ENCODE results near the gene TMEM185A.
"Not testable (repeated sequence)": the region's sequence is repeated elsewhere in the genome, so short reads cannot be mapped to it uniquely, and the experiment has no call there.

The TMEM185A gene

DNA sequence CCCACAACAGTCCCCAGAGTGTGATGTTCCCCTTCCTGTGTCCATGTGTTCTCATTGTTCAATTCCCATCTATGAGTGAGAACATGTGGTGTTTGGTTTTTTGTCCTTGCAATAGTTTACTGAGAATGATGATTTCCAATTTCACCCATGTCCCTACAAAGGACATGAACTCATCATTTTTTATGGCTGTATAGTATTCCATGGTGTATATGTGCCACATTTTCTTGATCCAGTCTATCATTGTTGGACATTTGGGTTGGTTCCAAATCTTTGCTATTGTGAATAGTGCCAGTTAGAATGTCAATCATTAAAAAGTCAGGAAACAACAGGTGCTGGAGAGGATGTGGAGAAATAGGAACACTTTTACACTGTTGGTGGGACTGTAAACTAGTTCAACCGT lies 11.9 kb downstream of the TMEM185A start:
- DNase-seq, result not testable (repeated sequence)

DNA sequence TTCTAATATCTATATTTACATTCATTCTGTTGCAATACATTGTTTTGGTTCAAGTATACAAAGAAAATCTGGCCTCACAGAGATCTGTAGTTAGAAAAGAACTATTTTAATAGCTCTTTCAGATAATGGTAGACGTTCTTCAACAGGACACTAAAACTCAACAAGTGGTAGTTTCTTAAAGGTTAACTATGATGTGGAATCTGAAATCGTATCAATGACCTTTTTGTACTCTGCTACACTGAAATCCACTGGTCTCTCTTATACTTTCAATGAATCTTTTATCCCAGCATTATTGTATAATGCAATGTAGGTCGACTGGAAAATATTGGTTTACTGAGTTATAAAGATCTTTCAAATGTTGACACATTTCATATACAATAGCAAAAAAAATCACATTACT lies 12.7 kb downstream of the TMEM185A start:
- DNase-seq, result no peak

- DNase-seq, result no peak
Observed at GRCh38 chrX:149611623-149612175, 19.9 kb downstream of the TMEM185A start.

GRCh38 chrX:149610511-149610910 lies 21.1 kb downstream of the TMEM185A start:
- DNase-seq, result no peak

DNA sequence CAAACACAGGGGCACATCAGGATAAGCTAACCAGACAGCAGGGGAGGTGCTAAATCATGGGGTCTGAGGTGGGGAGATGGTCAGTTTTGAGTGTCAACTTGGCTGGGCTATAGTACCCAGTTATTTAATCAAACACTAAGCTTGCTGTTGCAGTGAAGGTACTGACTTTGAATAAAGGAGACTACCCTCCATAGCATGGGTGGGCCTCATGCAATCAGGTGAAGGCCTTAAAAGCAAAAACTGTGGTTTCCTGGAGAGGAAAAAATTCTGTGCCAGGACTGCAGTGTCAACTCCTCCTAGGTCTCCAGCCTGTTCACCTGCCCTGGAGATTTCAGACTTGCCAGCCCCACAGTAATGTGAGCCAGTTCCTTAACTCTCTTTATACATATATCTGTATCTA lies 23.9 kb downstream of the TMEM185A start:
- DNase-seq, result no peak

DNA sequence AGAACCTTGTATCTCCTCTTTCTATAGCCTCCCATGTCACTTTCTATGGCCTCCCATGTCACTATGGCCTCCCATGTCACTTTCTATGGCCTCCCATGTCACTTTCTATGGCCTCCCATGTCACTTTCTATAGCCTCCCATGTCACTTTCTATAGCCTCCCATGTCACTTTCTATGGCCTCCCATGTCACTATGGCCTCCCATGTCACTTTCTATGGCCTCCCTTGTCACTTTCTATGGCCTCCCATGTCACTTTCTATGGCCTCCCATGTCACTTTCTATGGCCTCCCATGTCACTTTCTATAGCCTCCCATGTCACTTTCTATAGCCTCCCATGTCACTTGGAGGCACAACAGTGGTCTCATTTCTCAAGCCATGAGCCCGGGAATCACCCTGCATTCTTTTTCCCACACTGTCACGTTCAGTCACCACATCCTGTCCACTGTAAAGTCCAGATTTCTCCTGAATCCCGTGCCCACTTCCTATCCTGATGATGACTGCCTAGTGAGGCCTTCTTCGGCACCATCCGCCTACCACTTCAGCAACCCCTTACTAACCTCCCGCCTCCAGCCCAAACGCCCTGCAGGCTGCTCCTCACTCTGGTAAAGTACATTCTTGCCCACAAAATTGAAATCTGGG lies 26.2 kb downstream of the TMEM185A start:
- not testable (repeated sequence) for DNase-seq

DNA sequence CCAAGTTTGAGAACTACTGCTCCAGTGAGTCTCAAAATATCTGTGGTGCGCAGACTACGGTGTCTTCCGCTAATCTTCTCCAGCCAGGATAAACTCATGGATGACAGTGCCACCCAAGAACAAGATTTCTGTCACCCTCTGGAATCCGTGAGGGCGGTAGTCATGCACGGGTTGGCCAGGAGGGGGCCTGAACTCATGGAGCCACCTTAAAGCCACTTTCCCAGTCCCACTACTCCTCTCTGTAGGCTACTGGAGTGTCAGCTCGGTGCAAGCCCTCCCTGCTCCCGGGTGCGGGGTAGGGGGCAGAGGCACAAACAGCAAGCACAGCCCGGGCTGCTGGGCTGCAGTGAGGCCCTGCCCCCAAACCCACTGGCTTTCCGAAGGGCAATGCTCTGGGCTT lies 33.0 kb downstream of the TMEM185A start:
- DNase-seq, result not testable (repeated sequence)

GRCh38 chrX:149595943-149596342 lies 35.6 kb downstream of the TMEM185A start:
- DNase-seq, result not testable (repeated sequence)

- not testable (repeated sequence) for DNase-seq
Observed at GRCh38 chrX:149595214-149595613, 36.4 kb downstream of the TMEM185A start, which contains the start of gene HSFX2. Gene HSFX2, minus strand, starts transcription at chrX:149595314. Its CDS starts 614 bp downstream, at chrX:149594700.

DNA sequence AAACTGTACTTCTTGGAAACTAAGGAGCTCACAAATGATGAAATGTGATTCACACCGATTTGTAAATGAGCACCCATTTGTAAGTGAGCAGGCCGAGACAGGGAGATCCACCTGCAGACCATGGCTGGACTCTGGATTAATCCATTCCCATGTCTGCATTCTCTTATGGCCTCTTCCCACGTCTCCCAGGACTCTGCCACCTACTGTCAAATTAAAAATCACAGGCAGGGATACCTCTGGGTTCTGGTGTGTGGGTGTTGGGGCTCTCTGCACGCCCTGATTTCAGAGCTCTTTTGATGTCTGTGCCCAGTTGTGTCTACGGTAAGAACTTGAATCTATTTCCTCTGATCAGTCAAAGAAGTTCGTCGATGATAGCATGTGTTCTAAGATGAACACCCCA lies 40.6 kb downstream of the TMEM185A start:
- DNase-seq, result not testable (repeated sequence)

DNA sequence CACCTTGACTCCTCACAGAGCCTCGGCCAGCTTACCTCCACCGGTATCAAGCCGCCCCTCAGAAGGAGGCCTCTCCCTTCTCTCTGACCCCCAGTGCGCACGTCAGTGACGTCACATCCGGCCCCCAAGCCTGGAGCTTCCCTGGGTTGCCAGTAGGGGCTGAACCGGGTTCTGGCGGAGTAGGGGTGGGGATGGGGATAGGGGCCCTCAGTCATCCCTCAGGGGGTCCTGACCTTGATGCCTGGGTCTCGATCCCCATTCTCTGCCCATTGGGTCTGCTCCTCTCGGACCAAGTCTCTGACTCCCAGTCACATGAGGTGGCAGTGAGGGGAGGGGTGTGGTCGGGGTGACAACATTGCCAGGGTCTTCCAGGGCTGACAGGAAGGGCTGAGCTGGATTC lies 44.2 kb downstream of the TMEM185A start, which contains the start of gene MAGEA9B:
Gene MAGEA9B, minus strand, starts transcription at position 101 of the 400 bp plus-strand sequence. CDS start 4,280 bp downstream, outside the sequence.
- DNase-seq, result not testable (repeated sequence)

DNA sequence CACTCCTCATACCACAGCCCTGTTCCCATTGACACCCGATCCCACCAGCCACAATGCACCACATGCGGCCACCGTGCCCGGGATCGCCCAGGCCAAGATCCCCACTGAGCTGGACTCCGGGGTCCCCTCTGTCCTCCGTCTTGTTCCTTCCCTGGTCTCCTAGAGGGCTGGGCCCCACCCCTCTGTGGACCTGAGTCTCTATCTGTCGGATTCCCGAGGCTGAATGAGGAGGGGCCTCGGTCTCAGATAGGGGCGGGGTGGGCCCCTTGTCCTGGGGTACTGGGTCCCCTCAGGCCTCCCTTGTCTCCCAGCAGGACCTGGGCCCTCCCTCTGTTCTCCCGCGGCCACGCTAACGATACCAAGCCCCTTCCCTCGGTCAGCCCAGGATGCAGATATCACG lies 46.0 kb downstream of the TMEM185A start:
- DNase-seq, result not testable (repeated sequence)

DNA sequence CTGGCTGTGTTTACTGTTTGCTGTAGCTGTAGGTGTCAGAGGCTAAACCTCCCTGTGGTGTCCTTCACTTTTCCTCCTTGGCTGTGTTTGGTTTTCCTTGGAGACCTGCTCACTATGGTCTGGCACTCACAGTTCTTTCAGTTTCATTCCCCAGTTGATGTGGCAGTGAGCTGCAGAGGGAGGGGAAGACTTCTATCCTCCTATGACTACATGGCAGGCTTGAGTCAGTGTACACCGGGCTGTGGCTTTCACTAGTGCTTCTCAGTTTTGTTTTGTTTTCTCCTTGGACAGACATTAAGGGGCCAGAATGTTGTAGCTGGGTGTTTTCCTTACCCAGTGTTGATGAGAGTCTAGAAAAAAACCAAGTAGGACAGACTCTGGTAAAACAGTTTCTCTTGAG lies 58.1 kb downstream of the TMEM185A start:
- not testable (repeated sequence) for DNase-seq

DNA sequence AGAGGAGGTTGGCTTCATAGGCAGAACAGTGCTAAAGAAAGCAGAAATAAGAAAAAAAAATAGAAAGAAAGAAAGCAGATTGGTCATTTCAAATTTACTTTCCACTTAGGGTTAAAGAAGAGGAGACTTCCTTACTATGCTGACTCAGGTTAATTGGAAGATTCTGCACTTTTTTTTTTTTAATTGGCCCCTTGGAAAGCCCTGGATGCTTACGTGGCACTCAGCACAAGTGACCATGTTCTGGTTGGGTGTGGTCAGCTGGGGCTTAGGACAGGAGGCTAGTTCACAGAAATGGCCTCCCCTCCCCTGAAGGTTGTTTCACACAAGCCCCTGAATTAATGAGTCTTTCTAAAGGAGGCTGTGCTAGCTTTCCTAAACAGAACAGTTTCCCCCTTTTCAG lies 58.8 kb downstream of the TMEM185A start:
- no peak for DNase-seq

DNA sequence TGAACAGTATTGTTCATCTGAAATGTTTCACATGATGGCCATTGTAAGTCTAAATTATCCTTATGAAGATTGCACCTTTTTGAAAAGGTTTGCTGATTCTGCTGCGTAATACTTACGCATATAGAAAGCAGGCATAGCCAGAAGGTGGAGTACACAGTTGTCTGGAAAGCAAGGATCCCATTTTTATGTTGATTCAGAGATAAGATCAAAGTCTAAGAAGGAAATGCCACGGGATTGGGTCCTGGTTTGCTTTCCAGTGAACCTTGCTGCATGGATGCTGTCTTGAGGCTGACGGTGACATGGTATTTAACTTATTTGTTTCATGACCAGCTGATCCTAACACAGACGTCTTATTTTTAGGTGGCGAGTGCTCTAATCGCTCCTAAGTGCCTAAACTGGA lies 59.8 kb downstream of the TMEM185A start:
- no peak for DNase-seq

DNA sequence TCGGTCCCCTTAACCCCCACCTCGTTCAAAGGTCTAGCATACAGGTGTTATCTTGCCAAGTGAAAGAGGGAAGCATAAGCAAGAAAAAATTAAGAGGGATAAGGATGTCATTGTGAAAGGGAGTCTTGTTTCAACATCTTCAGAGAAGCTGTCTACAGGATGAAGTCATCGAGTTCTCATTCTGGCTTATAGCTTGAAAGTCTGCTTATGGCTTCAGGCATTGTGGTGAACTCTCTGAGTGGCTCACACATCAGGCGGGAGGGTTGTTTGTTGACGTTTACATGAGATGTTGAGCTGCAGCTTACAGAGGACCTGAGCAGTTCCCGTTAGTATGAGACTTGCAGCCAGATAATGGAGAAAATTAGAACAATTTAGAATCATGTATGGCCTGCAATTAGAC lies 60.9 kb downstream of the TMEM185A start:
- DNase-seq, result peak; percentile 2

GRCh38 chrX:149569770-149570169 lies 61.8 kb downstream of the TMEM185A start:
- no peak for DNase-seq

- no peak for DNase-seq
Observed at GRCh38 chrX:149568701-149569296, 62.8 kb downstream of the TMEM185A start.

GRCh38 chrX:149567621-149568417 lies 63.8 kb downstream of the TMEM185A start:
- peak; percentile 1 for DNase-seq

GRCh38 chrX:149563359-149563758 lies 68.2 kb downstream of the TMEM185A start:
- no peak for DNase-seq

- DNase-seq, result not testable (repeated sequence)
Observed at GRCh38 chrX:149555251-149555650, 76.3 kb downstream of the TMEM185A start.

- DNase-seq, result not testable (repeated sequence)
Observed at GRCh38 chrX:149551939-149552248, 79.7 kb downstream of the TMEM185A start.

- not testable (repeated sequence) for DNase-seq
Observed at GRCh38 chrX:149551245-149551938, 80.2 kb downstream of the TMEM185A start.
